Ascending aorta (tissue), 2 donors: Measurements from ENCODE around the gene RAB21. TPM values are rescaled to one million over a fixed set of nuclear protein-coding genes. Genes with fewer than 3 reads are reported as not detected.

Experiments
- DNase-seq, 2 donors: peaks; one replicate each; pipeline ENCODE4 v3.0.0-alpha.2; 2019; ENCODE audit warnings: low spot score in 2 of 2
- H3K27ac ChIP-seq, 2 donors: fragments of 200-600 bp; sonication (generic); one replicate each; pipeline ENCODE4 v1.5.1; 2016 to 2017; ENCODE audit warnings: mild to moderate bottlenecking in 1 of 2
- H3K27me3 ChIP-seq: fragments of 200-600 bp; sonication (generic); one replicate; pipeline ENCODE4 v1.5.1; 2017
- H3K36me3 ChIP-seq, 2 donors: fragments of 200-600 bp; sonication (generic); one replicate each; pipeline ENCODE4 v1.5.1; 2016
- H3K4me1 ChIP-seq, 2 donors: fragments of 200-600 bp; sonication (generic); one replicate each; pipeline ENCODE4 v1.5.1; 2016 to 2017; ENCODE audit warnings: mild to moderate bottlenecking in 1 of 2
- H3K4me3 ChIP-seq, 2 donors: fragments of 200-600 bp; sonication (generic); one replicate each; pipeline ENCODE4 v1.5.1; 2016 to 2017; ENCODE audit warnings: mild to moderate bottlenecking in 1 of 2
- H3K9me3 ChIP-seq, 2 donors: fragments of 200-600 bp; sonication (generic); one replicate each; pipeline ENCODE4 v1.5.1; 2016
- CTCF ChIP-seq, 3 experiments: fragments of 200-600 bp in 2 of 3; fragments of 450-650 bp in 1 of 3; sonication (generic) in 2 of 3; IDR thresholded peaks; one replicate each; pipeline ENCODE4 v1.5.1; 2016 to 2019; ENCODE audit warnings: antibody characterized with exemption in 3 of 3, mild to moderate bottlenecking in 1 of 3, moderate library complexity in 1 of 3
- intact Hi-C: fragments of 100-400 bp; cut with DNase I; formaldehyde crosslinking; loops from one replicate; pipeline ENCODE4 v1.15.1; 2023
- total RNA-seq: library from RNA; depleted of rRNA; stranded (reverse); fragments of >200 nt; gene quantifications from one replicate; pipeline ENCODE4 v1.1.0, GENCODE V29; 2016

RAB21 gene
- total RNA-seq, 1 donor from 2014 or later: 6.5 TPM

- no peak overlapping the region for H3K4me3 ChIP-seq
- no peak for DNase-seq
- H3K27me3 ChIP-seq: no peaks in the 10 kb centered on the region
- intact Hi-C loops: no loop called here
- H3K4me1 ChIP-seq: no peaks in the 10 kb centered on the region
- no peaks in the 10 kb centered on the region for H3K9me3 ChIP-seq
- H3K27ac ChIP-seq: no peak overlapping the region
- peaks cover 21 to 28% of the 10 kb centered on the region in 2 donors for H3K36me3 ChIP-seq
- no peak for TF ChIP-seq CTCF (IDR thresholded peaks at IDR 0.05)
Observed at GRCh38 chr12:71790331-71790730, 35.7 kb downstream of the RAB21 start.

GRCh38 chr12:71791473-71792150, 36.9 kb downstream of the RAB21 start:
- no peak for DNase-seq
- Histone ChIP-seq H3K9me3 (no peaks in the 10 kb centered on the region), H3K36me3 (peaks cover 9 to 15% of the 10 kb centered on the region in 2 donors), H3K4me1 (no peaks in the 10 kb centered on the region), H3K27me3 (no peaks in the 10 kb centered on the region), H3K27ac (no peak overlapping the region), H3K4me3 (no peak overlapping the region)
- intact Hi-C loops: no loop called here
- TF ChIP-seq CTCF (IDR thresholded peaks at IDR 0.05): no peak

GRCh38 chr12:71792599-71792998, 37.9 kb downstream of the RAB21 start:
- Histone ChIP-seq H3K9me3 (no peaks in the 10 kb centered on the region), H3K36me3 (peaks cover 7 to 8% of the 10 kb centered on the region in 2 donors), H3K4me1 (no peaks in the 10 kb centered on the region), H3K27ac (no peak overlapping the region), H3K27me3 (no peaks in the 10 kb centered on the region), H3K4me3 (no peak overlapping the region)
- TF ChIP-seq CTCF (IDR thresholded peaks at IDR 0.05): no peak
- no peak for DNase-seq
- intact Hi-C loops: no loop called here

GRCh38 chr12:71795901-71796300, 41.2 kb downstream of the RAB21 start:
- no peak for TF ChIP-seq CTCF (IDR thresholded peaks at IDR 0.05)
- H3K9me3 ChIP-seq: no peaks in the 10 kb centered on the region
- no peaks in the 10 kb centered on the region for H3K27me3 ChIP-seq
- intact Hi-C loops: no loop called here
- H3K4me3 ChIP-seq: no peak overlapping the region
- H3K27ac ChIP-seq: no peak overlapping the region
- H3K4me1 ChIP-seq: no peaks in the 10 kb centered on the region
- H3K36me3 ChIP-seq: no peaks in the 10 kb centered on the region
- no peak for DNase-seq

- no peaks in the 10 kb centered on the region for H3K4me1 ChIP-seq
- no peak for TF ChIP-seq CTCF (IDR thresholded peaks at IDR 0.05)
- DNase-seq: no peak
Observed at GRCh38 chr12:71797531-71797930, 42.9 kb downstream of the RAB21 start.

GRCh38 chr12:71799106-71799505, 44.4 kb downstream of the RAB21 start:
- H3K36me3 ChIP-seq: no peaks in the 10 kb centered on the region
- H3K4me3 ChIP-seq: no peak overlapping the region
- no peak for TF ChIP-seq CTCF (IDR thresholded peaks at IDR 0.05)
- H3K27ac ChIP-seq: no peak overlapping the region
- no peaks in the 10 kb centered on the region for H3K4me1 ChIP-seq
- intact Hi-C loops: no loop called here
- no peaks in the 10 kb centered on the region for H3K9me3 ChIP-seq
- DNase-seq: no peak
- H3K27me3 ChIP-seq: no peaks in the 10 kb centered on the region

More at GRCh38 chr12:71797531-71797930, 42.9 kb downstream of the RAB21 start:
- Histone ChIP-seq H3K36me3 (no peaks in the 10 kb centered on the region), H3K4me3 (no peak overlapping the region), H3K27me3 (no peaks in the 10 kb centered on the region), H3K27ac (no peak overlapping the region), H3K9me3 (no peaks in the 10 kb centered on the region)
- intact Hi-C loops: no loop called here
